Colonic mucosa (tissue), 4 donors: Measurements from ENCODE around the gene PARK7. TPM values are rescaled to one million over a fixed set of nuclear protein-coding genes. Genes with fewer than 3 reads are reported as not detected.
A peak's percentile ranks its signal among the peaks of the same experiment; 100 is the strongest.

Experiments used
- DNase-seq: peaks from one replicate; pipeline ENCODE4 v3.0.0-alpha.2; 2020
- H3K27ac ChIP-seq: fragments of 200-600 bp; one replicate; pipeline ENCODE4 v1.8.0; 2021
- H3K27me3 ChIP-seq: fragments of 200-600 bp; one replicate; pipeline ENCODE4 v1.8.0; 2021
- H3K36me3 ChIP-seq: fragments of 200-600 bp; one replicate; pipeline ENCODE4 v1.8.0; 2021
- H3K4me1 ChIP-seq: fragments of 200-600 bp; one replicate; pipeline ENCODE4 v1.8.0; 2021; ENCODE audit warnings: mild to moderate bottlenecking
- H3K4me3 ChIP-seq: fragments of 200-600 bp; one replicate; pipeline ENCODE4 v1.8.0; 2021
- H3K9ac ChIP-seq, 2 donors: one replicate each; pipeline ENCODE4 v1.7.0; 2013; ENCODE audit warnings: control low read depth in 2 of 2, low read depth in 2 of 2, low read length in 2 of 2
- H3K9me3 ChIP-seq: fragments of 200-600 bp; one replicate; pipeline ENCODE4 v1.8.0; 2021
- intact Hi-C: fragments of 100-400 bp; cut with DNase I; formaldehyde crosslinking; loops from one replicate; pipeline ENCODE4 v1.14.1; 2022
- total RNA-seq, 2 donors: library from RNA; stranded (reverse); fragmentation: NEBNext Ultra II Directional in 1 of 2; extraction: Animal tissue kit (Norgen Biotek cat#: 25700) in 1 of 2; gene quantifications; one replicate each; pipeline ENCODE4 v1.2.1, GENCODE V29; 2021
- TF ChIP-seq, protein P1 (sequence below): fragments of 200-600 bp; IDR thresholded peaks from one replicate; pipeline ENCODE4 v1.8.0; 2022; ENCODE audit warnings: antibody characterized with exemption, mild to moderate bottlenecking
- donor health status: healthy.
- donor health status: DM: no; HTN: no; CAD: no.
- donor health status: DM: no; HTN: no; CAD: no.

The PARK7 gene
- total RNA-seq, 2 donors from 2014 or later, result 184 to 330 TPM

DNA sequence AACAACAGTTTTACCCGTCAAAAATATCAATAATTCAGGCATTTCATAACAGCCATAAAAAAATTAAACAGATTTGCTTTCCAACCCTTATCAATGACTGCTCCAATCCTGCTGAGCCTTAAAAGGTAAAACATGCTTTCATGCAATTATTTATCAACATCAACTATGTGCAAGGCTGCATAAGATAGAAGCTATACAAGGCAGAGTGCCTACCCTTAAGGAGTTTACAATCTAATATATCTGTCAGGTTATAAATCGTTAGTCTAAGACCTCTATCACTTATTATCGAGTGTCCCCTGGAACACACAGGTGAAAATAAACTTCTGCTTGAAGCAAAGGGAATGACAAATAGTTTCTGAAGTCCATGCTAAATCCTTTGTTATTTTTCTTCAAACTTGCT, 62.8 kb downstream of the PARK7 start:
- TF ChIP-seq, protein P1, sequence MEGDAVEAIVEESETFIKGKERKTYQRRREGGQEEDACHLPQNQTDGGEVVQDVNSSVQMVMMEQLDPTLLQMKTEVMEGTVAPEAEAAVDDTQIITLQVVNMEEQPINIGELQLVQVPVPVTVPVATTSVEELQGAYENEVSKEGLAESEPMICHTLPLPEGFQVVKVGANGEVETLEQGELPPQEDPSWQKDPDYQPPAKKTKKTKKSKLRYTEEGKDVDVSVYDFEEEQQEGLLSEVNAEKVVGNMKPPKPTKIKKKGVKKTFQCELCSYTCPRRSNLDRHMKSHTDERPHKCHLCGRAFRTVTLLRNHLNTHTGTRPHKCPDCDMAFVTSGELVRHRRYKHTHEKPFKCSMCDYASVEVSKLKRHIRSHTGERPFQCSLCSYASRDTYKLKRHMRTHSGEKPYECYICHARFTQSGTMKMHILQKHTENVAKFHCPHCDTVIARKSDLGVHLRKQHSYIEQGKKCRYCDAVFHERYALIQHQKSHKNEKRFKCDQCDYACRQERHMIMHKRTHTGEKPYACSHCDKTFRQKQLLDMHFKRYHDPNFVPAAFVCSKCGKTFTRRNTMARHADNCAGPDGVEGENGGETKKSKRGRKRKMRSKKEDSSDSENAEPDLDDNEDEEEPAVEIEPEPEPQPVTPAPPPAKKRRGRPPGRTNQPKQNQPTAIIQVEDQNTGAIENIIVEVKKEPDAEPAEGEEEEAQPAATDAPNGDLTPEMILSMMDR, result no peak
- intact Hi-C loops, result no loop called here
- peak overlapping the region in 1 of 2 donors; percentile 60 for H3K9ac ChIP-seq
- no peak overlapping the region for H3K27ac ChIP-seq
- H3K36me3 ChIP-seq, result no peaks in the 10 kb centered on the region
- peak overlapping the region; percentile 78 for H3K4me3 ChIP-seq
- peaks cover 8% of the 10 kb centered on the region for H3K4me1 ChIP-seq
- DNase-seq, result no peak
- H3K27me3 ChIP-seq, result no peaks in the 10 kb centered on the region
- no peaks in the 10 kb centered on the region for H3K9me3 ChIP-seq

DNA sequence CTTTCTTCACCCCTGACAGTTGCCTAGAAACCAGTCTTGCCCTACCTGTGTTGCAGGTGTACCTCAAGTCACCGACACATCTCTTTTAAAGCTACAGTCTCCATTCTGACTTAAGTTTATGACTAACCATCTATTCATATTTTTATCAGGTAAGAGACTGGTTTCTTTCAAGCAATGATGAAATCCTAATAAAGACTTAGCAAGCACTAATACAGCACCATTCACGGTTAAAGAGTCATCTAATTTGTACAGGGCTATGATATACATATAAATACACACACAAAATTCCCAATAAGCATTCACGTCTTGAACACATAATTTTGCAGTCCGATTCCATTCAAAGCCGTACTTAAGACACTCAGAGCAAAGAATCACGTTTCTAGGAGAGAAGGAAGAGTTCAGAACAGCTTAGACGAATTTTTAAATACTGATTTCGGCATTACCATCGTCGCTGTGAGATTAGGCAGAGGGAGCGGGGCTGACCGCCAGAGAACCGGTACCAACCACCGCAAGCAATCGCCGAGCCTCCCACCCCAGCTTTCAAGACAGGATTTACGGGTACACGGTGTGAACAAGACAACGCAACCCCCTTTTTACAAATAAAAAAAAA, 63.7 kb downstream of the PARK7 start:
- intact Hi-C loops, result no loop called here
- Histone ChIP-seq H3K9ac (peak overlapping the region; percentile 60 to 80), H3K4me3 (peak overlapping the region; percentile 78), H3K9me3 (no peaks in the 10 kb centered on the region), H3K4me1 (peaks cover 8% of the 10 kb centered on the region), H3K36me3 (no peaks in the 10 kb centered on the region), H3K27me3 (no peaks in the 10 kb centered on the region), H3K27ac (peak overlapping the region; percentile 68)
- TF ChIP-seq, protein P1, result no peak
- DNase-seq, result no peak

DNA sequence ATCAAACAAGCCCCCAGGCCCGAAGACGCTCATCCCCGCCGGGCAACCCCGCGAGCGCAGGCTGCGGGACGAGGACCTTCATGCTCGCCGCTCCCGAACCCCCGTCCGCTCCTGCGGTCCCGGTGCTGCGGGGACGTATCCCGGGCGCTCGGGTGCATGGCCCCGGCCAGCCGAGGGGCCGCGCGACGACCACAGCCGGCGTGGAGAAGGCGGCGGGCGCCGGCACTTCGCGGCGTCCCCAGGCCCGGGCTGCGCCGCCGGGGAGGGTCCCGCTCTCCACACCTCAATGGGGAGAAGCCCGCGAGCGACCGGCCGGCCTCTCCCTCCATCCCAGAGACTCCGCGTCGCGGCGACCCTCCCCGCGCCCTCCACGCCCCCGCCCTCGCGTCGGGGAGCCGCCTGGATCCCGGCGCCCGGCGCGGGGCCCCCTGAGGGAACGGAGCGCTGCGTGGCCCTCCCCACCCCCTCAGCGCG, 64.2 kb downstream of the PARK7 start:
- Histone ChIP-seq H3K4me1 (peaks cover 8% of the 10 kb centered on the region), H3K9me3 (no peaks in the 10 kb centered on the region), H3K4me3 (peak overlapping the region; percentile 78), H3K9ac (peak overlapping the region; percentile 60 to 80), H3K27ac (peak overlapping the region; percentile 68), H3K36me3 (no peaks in the 10 kb centered on the region), H3K27me3 (no peaks in the 10 kb centered on the region)
- DNase-seq, result no peak
- intact Hi-C loops, result no loop called here
- TF ChIP-seq, protein P1, result no peak

DNA sequence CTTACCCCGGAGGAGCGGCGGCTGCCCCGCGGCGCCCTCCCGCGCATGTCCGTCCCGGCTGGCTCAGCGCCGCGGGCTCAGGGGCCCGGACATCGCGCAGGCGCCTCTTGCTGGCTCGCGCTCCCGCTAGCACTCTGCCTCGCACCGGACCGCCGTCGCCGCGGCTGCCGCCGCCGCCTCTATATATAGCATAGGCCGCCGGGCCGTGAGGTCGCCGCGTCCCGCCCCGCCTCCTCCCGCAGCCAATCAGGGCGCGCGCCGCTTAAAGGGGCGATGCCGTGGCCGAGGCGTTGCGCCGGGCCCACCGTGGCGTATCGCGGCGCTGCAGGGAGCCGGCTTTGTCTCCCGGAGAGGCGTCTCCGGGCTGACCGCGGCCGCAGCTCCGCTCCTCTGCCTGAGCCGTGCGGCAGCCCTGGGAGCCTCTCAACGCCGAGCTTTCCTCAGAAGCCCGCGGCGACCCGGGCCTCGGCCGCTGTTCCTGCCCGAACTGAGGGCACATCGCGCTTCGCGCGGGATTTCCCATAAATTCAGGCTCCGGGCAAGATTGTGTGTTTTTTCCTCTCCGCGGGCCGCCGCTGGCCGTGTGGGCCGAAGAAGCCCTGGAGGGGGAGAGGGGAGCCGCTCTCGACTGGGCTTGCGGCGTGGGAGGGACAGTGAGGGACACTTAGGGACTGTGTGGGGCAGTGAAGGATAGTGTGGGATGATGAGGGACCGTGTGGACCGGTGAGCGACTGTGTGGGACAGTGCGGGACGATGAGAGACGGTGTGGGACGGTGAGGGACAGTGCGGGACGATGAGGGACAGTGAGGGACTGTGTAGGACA, 64.9 kb downstream of the PARK7 start, which contains the start of gene ERRFI1:
Gene ERRFI1 (minus strand): TSS at position 157 of the 823 bp plus-strand sequence. CDS start 10,690 bp downstream, outside the sequence.
- intact Hi-C loops, result no loop called here

More for the DNA sequence above, 64.9 kb downstream of the PARK7 start, which contains the start of gene ERRFI1:
- Histone ChIP-seq H3K27ac (peak within 1 kb of the TSS; percentile 68), H3K4me3 (peak within 1 kb of the TSS; percentile 78), H3K9me3 (no peaks in the 10 kb centered on the region), H3K9ac (peak within 1 kb of the TSS; percentile 72 to 80), H3K36me3 (no peaks in the 10 kb centered on the region), H3K27me3 (no peaks in the 10 kb centered on the region), H3K4me1 (peaks cover 8% of the 10 kb centered on the region)
- TF ChIP-seq, protein P1, result no peak
- peak; percentile 94 for DNase-seq
